GM18907 (cell line): ENCODE results near the gene CPNE4.
A peak's percentile ranks its signal among the peaks of the same experiment; 100 is the strongest.
"Not testable (repeated sequence)": the region's sequence is repeated elsewhere in the genome, so short reads cannot be mapped to it uniquely, and the experiment has no call there.

ENCODE experiments used
- ATAC-seq: cut with Tn5 transposase; IDR thresholded peaks from one replicate; pipeline ENCODE4 v1.9.1; 2021; ENCODE audit warnings: mild to moderate bottlenecking, moderate library complexity; ENCODE audit not compliant: unreplicated experiment

Gene CPNE4

DNA sequence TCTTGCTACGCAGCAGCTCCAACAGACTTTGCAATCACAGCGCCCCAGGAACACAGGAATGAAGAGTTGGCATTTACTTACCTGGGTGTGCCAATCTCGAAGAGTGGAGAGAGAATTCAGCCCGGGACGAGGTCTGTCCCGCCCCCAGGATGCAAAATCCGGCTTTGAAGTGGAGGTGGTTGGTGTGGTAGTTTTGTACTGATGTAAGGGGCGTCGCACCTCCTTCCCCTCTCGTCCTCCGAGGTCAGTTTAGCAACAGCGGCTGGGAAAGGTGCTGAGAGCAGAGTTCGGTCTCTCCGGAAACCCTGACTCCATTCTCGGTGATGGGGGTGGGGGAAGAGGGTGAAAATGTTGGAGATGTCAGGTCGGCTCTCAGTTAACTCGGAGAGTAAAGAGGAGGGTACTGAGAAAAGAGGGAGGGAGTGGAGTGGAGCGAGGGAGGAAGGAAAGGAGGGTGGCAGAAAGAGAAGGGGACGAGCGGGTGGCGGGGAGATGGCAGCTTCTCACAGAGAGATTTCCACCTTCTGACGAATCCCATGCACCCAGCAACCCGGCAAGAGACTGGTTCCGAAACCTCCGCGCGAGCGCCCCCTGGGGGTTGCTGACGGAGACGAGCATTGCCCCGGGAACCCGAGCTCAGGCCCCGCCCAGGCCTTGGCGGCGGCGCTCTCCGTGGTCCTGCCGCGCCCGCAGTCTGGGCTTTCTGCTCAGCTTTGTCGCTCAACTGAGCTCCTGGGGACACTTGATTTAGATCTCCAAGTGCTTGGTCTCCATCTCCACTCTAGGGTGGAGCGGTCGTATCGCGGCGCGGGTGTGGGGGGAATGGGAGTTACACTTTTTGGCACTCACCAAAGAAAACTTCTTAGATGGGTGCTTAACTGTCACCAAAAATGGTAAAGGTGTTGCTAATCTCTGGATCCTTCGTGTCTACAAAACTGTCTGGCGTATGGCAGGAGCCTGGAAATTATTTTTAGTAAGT, at the start of gene CPNE4:
CPNE4 (minus strand) TSS at position 529 of the 979 bp plus-strand sequence.
- ATAC-seq, result peak; percentile 80

GRCh38 chr3:132083583-132084279, 48.9 kb upstream of the CPNE4 start:
- ATAC-seq, result no peak

GRCh38 chr3:132083159-132083558, 48.3 kb upstream of the CPNE4 start:
- no peak for ATAC-seq

GRCh38 chr3:132079147-132079546, 44.3 kb upstream of the CPNE4 start:
- ATAC-seq, result no peak

- no peak for ATAC-seq
These were observed 39.0 kb upstream of the CPNE4 start for GRCh38 chr3:132073771-132074170.

GRCh38 chr3:132071043-132071442, 36.2 kb upstream of the CPNE4 start:
- ATAC-seq, result no peak

DNA sequence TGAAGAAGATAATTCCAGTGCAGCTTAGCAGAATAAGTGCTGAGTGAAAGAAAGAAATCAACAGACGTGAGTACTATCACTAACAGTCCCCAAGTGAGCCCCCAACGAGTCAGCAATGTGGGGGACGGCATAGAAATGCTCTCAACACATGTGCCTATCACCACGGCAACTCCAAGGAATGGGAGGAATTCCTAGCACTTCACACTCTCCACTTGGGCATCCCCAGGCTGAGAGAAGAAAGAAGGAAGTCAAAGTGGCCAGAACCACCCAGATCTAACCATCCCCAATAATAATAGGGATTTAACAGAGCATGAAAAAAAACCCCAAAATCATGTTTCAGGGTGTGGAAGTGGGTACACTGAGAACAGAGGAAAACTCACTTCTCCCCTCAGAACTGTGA, 29.3 kb upstream of the CPNE4 start:
- ATAC-seq, result no peak

- ATAC-seq, result no peak
These were observed 27.7 kb upstream of the CPNE4 start for GRCh38 chr3:132062535-132062934.

DNA sequence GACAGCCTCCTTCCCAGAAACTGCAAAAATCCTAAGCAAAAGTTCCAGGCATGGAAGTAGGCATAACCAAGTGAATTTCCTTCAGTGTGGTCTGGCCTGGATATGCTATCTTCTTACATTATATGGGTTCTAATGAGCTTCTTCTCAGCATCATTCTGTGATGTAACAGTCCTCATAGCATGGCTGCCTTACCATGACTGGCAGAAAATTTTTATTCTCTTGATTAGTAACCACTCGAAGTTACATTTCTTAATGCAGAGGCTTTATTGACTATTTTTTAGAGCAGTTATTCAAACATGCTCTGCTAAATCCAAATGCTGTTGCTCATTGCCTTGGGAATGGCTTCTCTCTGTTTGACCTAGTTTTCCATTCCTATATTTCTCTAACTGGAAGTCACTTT, 21.1 kb upstream of the CPNE4 start:
- no peak for ATAC-seq

DNA sequence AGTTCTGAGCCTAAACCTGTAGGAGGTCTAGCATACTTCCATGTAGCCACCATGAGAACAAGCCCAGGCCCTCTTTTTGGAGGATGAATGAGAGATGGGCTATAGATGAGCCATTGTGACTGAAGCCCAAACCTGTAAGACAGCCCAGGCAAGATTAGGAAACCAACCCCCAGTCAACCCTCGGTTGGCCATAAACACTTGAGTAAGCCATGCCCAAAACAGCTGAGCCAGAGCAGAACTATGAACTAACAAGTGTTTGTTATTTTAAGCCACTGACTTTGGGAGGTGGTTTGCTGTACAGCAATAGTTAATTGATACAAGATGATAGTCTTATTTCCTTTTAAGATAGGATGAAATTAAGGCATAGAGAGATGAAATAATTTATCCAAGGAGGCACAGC, 12.4 kb upstream of the CPNE4 start:
- no peak for ATAC-seq

DNA sequence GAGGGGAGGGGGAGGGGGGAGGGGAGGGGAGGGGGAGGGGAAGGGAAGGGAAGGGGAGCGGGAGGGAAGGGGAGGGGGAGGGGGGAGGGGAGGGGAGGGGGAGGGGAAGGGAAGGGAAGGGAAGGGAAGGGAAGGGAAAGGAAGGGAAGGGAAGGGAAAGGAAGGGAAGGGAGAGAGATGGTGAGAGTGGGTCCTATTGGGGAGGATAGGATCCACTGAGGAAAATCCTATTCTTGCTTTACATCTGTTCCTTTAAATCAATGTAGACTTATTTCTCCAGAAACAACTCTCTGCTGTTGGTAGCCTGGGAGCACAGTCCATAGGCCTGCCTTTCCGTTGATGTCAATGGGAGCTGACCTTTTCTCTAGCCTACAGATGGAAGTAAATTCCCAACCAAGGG, 10.1 kb upstream of the CPNE4 start:
- ATAC-seq, result not testable (repeated sequence)

- no peak for ATAC-seq
These were observed 7.9 kb upstream of the CPNE4 start for GRCh38 chr3:132042681-132043080.

GRCh38 chr3:132038198-132038825, 3.5 kb upstream of the CPNE4 start:
- no peak for ATAC-seq

GRCh38 chr3:132037581-132037980, 2.8 kb upstream of the CPNE4 start:
- ATAC-seq, result no peak

DNA sequence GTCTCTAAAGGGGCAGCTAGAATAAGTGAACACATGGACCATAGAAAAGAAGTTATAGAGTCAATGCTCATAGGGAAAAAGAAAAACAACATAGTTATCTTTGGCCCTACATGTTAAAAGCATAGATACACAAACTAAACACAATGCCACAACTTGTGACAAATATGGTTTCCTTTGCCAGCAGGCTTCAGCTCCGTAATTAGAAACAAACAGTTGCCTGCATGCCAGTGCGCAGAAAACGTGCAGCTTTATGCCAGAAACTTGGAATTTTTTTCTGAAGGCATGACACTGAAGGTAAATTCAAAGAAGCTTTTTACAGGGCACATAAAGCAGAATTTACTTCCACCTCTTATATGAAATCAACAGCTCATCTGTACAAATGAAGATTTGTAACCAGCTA, 2.2 kb upstream of the CPNE4 start:
- no peak for ATAC-seq

DNA sequence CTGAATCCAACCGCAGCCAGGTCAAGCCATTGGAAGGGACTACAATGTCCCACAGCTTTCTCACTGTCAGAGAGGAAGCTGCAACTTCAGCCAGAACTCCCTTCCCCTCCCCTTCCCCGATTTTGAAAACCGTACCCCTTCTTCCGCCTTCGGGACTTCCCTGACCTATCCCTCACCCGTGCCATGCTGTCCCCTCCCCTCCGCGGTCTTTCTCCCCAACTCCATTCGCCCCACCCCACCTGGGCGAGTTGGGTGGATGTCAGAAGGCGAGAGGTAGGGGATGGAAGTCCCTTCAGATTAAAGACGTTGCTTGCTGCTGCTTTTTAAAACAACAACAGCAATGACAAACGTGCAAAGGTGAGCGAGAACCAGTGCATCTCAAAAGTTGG, 723 bp downstream of the CPNE4 start:
- no peak for ATAC-seq

DNA sequence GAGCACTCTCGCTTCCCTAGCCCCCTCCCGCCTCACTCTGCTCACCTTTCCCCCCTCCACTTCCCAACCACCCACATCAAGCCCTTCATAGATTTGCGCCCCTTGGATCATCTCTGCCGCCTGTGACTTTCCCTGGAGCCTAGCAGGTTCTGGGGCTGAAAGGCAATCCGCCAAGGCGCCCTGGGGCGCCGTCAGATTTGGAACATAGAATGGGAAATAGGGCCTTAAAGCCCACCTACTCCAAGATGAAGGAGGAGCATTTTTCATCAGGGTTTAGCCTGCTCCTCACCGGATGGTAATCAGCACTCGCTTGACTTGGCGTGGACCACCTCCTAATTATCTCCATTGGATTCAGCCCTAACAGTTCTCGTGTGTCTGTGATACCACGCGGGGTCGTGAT, 1.3 kb downstream of the CPNE4 start:
- no peak for ATAC-seq

DNA sequence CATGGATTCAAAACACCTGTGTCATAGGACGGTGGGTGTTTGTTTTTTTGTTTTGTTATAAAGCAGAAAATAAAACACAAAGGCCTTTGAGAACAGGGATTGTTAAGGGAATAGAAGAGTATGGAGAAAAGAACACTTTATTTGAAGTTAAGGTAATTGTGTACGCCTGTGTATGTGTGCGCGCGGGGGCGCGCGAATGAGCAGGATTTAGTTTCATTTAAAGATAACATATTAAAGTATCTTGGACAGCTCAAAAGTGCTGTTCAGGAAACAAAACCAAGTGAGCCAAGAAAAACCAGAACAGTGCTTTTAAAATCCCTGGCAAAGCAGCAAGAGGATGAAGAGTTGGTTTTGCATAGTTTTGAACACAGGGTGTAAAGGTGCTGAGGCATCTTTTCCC, 1.9 kb downstream of the CPNE4 start:
- ATAC-seq, result no peak

DNA sequence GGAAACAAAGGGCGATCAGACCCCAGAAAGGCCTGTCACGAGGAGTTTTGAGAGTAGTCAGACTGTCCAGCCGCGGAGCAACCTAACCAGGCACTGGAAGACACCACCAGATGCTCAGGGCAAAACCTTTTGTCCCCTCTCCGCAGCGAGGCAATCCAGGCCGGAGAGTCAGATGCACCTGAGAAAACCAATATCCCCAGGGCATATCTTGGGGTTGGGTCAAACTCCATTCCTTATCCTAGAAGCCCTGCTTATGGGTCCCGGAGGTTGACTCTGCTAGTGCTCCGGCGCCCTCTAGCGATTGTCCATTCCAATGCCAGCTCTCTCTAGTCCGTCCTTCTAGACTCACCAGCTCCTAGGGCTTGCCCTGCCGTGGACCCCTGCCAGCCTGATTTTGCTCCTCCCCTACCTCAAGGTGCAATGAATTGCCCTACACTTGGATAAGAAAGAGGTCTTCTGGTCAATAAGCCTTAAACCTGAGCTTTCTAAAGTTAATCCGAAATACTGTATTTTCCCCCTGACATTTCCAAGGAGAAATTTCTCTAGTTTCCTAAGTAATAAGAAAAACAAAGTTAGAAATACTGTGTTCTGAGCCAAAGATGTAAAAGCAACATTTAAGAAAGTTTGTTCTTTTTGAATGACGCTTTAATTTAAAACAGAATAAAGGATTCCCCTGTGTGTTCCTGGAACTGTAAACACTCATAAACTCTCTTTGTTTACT, 5.5 kb downstream of the CPNE4 start:
- peak; percentile 91 for ATAC-seq

- no peak for ATAC-seq
These were observed 11.9 kb downstream of the CPNE4 start for GRCh38 chr3:132022914-132023313.

GRCh38 chr3:132020058-132020457, 14.8 kb downstream of the CPNE4 start:
- ATAC-seq, result no peak
